HG02610 (cell line): Measurements from ENCODE around the gene C1orf167.
A peak's percentile ranks its signal among the peaks of the same experiment; 100 is the strongest.

ENCODE experiments used
- ATAC-seq: cut with Tn5 transposase; IDR thresholded peaks from one replicate; pipeline ENCODE4 v1.9.1; 2021; ENCODE audit warnings: mild to moderate bottlenecking, moderate library complexity; ENCODE audit not compliant: unreplicated experiment

C1orf167 gene

GRCh38 chr1:11736746-11737639 is 25.0 kb upstream of the C1orf167 start:
- peak; percentile 34 for ATAC-seq

DNA sequence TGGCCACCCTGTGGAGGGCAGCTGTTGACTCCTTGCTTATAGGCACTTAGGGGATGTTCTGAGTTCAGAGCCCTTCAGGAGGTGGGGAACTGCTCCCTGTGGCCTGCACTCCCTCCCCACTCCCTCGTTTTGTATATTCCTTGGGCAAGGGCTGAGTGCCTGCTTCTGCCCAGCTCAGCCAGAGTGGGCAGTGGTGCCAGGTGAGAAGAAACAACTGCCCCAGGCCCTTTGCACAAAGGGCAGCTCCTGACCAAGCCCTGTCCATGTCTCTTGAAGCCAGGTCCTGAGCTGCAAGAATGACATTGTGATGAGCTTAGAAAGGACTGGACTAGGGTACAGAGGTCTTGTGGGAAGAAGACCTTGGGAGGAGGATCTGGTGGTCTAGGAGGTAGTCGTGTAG is 23.9 kb upstream of the C1orf167 start:
- no peak for ATAC-seq

- no peak for ATAC-seq
Measured at GRCh38 chr1:11738783-11739182, 23.2 kb upstream of the C1orf167 start.

DNA sequence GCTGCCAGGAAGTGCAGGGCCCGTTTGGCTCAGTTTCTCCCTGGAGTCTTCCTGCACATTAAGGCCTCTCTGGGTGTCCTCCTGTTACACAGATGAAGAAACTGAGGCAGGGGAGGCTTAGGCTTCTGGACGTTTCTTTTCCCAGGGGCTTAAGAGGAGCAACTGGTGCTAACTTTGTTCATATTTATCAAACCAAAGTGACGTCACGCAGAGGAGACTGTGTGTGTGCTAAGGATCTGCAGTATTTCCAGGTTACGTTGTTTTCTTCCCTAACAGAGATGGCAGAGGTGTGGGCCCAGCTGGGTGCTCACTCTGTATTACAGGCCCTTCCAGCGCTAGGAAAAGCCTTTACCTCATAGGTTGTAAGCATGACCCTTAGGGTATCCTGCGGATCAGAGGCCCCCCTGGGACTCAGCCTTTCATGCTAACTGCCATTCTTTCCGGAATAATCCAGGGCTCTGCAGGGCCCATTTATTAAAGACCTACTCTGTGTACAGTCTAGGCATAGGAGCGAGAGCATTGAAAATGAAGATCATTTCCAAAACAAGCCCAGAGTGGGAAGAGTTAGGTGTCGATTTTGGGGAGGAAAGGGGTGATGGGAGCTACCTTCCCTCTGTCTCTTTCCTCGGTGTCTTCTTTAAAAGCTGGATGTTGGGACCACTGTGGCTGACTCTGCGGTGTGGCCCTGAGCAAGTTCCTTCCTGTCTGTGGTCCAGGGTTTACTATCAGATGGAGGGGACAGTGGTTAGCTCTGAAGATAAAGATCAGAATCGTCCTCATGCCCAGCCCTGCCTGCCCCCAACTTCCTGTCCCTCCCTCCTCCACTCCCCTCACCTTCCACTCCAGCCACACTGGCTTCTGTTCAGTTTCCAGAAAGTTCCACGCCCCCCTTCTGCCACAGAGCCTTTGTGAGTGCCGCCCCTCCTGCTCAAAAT is 21.5 kb upstream of the C1orf167 start:
- no peak for ATAC-seq

GRCh38 chr1:11741482-11741881 is 20.5 kb upstream of the C1orf167 start:
- ATAC-seq: no peak

GRCh38 chr1:11741919-11742558 is 20.0 kb upstream of the C1orf167 start:
- no peak for ATAC-seq

- ATAC-seq: no peak
Measured at GRCh38 chr1:11744287-11744686, 17.7 kb upstream of the C1orf167 start.

DNA sequence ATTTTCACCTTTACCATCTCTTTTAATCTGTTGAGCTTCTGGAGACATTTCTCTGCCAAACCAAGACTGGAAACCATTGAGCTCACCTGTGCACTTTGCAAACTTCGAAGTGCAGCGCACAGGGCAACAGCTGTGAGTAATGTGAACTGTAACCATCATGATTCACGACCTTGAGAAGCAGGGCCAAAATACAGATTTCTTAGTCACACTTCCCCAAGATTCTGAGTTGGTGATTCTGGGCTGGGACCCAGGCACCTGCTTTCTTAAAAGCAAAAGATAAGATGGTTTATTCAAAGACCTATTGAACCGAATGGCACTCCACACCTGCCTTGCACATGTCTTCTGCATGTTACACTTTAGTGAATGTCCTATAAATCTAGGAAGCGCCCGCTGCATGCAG is 15.9 kb upstream of the C1orf167 start:
- no peak for ATAC-seq

DNA sequence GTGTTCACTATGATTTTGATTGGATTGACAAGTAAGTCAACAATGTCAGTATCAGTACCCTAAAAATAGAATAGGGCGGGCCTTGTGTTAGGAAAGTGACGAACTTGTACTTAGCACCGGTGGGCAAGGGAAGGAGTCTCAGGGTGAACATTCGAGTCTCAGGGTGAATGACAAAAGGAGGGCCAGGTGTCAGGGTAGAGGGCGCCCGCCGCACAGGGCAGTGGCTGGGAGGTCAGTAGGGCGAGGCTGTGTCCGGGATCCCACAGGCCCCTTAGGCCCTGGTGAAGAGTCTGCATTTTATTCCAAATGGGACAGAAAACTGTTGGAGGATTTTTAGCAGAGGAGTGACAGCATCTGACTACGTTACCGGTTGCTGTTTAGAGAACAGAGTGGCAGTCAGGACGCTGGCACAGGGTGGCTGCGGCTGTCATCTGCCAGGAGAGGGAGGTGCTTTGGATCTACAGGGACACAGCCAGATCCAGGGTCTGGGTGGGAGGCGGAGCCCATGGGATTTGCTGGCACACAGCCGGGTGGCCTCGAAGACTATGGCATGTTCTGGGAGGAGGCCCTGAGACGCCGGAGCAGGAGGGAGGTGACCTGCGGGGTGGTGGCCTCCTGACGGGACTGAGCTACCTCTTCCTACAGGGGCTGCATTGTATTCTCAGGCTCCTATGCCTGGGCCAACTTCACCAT is 15.1 kb upstream of the C1orf167 start:
- ATAC-seq: no peak

GRCh38 chr1:11748294-11749202 is 13.4 kb upstream of the C1orf167 start:
- no peak for ATAC-seq

DNA sequence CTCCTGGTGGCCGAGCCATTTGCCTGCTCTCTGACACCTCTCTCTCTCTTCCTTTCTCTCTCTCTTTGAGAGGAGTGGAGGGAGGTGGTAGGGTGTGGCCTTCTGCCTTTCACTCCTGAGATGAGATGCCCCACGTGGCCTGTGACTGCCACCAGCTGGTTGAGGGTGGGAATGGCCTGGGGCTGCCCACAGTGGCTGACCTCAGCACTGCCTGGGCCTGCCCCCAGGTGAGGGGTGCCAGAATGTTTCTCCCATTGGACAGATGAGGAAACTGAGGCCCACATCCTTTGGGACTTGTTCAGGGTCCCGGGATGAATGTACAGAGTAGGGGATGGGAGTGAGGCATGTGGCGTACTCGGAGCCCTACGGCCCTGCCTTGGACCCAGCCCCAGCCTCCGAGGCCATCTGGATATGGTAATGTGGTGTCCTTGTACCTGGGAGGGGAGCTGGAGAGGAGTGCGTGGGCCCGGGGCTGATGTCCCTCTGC is 12.7 kb upstream of the C1orf167 start:
- no peak for ATAC-seq

DNA sequence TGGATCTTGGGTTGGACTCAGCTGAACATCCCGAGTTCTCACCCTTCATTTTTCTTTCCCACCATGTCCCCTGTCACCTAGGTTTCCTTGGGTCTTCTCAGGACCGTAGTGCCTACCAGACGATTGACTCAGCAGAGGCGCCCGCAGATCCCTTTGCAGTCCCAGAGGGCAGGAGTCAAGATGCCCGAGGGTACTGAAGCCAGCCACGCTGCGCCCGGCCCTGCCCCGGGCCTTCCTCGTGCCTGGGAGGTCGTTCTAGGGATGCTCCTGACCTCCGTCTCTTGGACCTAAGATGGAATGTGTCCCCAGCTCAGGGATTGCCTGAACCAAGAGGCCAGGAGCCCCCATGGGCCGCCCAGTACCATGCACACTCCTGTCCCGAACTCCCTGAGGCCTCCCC is 12.0 kb upstream of the C1orf167 start:
- no peak for ATAC-seq

GRCh38 chr1:11751087-11751486 is 10.9 kb upstream of the C1orf167 start:
- no peak for ATAC-seq

GRCh38 chr1:11752359-11753088 is 9.5 kb upstream of the C1orf167 start:
- no peak for ATAC-seq

GRCh38 chr1:11753555-11754208 is 8.3 kb upstream of the C1orf167 start:
- no peak for ATAC-seq

GRCh38 chr1:11757047-11757446 is 4.9 kb upstream of the C1orf167 start:
- no peak for ATAC-seq

- ATAC-seq: no peak
Measured at GRCh38 chr1:11759791-11760190, 2.2 kb upstream of the C1orf167 start.

GRCh38 chr1:11761285-11761684 is 708 bp upstream of the C1orf167 start:
- no peak for ATAC-seq
